ENCODE results near the gene ENTPD5.
"Not testable (repeated sequence)": the region's sequence is repeated elsewhere in the genome, so short reads cannot be mapped to it uniquely, and the experiment has no call there.

ENTPD5 gene

DNA sequence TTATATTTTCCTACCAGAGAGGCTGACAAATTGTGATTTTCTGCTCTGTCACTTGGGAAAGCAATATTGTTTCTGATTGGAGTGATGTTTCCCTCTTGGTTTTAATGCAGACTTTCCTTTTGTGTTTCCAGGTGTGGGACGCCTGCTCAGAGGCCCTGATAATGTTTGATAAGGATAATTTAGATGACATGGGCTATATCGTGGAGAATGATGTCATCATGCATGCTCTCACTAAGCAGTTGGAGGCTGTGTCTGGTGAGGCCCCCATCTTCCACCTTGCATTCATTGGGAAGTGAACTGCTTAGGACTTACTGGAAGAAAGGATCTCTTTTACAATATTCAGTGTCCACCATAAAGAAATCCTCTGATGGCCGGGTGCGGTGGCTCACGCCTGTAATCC, 63.4 kb downstream of the ENTPD5 start:
- in situ Hi-C loops (cut with MboI; ENCODE audit: low pct_unique_long_range_greater_than_20kb, low sequenced_read_pairs), result no loop called here
- DNase-seq, result no peak

DNA sequence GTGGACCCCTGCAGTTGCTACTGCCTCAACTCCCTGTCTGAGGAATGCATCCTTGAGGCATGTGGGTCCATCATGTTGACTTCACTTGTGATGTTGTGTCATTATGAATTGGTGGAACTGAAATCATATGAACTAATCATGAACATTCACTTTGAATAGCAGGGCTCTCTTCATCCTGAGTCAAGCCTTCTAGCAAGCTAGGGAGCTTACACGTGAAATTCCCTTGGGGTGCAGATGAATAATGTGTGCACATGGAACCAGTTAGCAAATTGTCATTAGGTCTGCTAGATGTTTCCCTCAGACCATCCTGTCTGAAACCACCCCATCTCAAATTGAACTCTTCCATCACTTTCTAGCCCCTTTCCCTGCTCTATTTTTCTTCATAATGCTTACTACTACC, 65.4 kb downstream of the ENTPD5 start:
- DNase-seq, result no peak
- in situ Hi-C loops (cut with MboI; ENCODE audit: low pct_unique_long_range_greater_than_20kb, low sequenced_read_pairs), result no loop called here

DNA sequence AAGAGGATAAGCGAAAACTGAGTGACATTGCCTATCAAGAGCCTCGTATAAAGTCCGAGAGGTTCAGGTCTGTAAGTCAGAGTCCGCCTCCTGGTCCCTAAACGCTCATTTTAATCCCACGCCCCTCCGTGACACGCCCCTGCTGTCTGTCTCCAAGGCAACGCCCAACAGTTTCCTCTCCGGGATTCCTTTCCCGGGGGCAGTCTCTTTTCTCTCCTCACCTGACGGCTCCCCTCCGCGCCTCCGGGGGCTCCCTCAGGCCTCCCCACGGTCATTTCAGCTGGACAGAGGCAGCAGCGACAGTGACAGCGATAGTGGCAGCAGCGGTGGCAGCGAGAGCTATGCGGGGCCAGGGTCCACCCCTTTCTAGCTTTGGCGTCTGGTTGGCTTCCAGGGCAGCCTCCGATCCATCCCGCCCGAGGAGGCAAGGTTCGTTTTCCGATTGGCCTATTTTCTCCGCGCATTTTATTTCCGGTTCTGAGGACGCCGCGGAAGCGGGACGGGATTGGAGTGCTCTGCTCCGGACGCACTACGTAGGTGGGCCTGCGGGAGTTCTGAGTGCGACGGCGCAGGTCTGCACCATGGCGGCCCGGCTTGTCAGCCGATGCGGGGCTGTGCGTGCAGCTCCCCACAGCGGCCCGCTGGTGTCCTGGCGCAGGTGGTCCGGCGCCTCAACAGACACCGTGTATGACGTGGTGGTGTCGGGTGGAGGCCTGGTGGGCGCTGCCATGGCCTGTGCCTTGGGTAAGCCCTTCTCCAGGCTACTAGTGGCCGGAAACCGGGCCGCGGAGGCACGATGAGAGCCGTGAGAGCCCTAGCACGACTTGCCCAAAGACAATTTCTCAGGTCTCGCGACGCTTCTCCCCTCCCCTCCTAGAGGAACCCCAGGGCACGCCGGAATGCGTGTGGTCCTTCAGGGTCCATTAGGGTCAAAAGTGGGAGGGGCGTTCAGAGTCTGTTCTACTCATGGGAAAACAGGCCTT, 69.0 kb downstream of the ENTPD5 start, which contains the start of the genes COQ6 and FAM161B:
Gene COQ6, plus strand, starts transcription at position 551 of the 983 bp plus-strand sequence. Its CDS starts 31 bp downstream, at position 582.
Gene FAM161B, minus strand, starts transcription at position 343 of the 983 bp plus-strand sequence. Its CDS starts 68 bp downstream, at position 275.
- peak; percentile 97 for DNase-seq
- in situ Hi-C loops (cut with MboI; ENCODE audit: low pct_unique_long_range_greater_than_20kb, low sequenced_read_pairs), result no loop called here

DNA sequence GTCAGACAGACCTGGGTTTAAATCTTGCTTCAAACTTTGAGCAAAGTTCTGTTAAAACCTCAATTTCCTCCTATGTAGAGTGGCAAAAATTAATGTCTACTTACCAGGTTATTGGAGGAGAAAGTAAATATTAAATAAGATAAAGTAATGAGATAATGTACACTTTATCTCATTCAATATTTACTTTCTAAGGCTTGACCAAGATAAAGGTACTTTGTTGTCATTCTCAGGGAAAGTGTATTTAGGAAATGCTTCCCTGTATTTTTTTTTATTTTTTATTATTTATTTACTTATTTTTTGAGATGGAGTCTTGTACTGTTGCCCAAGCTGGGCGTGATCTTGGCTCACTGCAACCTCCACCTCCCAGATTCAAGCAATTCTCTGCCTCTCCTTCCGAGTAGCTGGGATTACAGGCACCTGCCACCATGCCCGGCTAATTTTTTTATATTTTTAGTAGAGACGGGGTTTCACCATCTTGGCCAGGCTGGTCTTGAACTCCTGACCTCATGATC, 73.9 kb downstream of the ENTPD5 start:
- in situ Hi-C loops (cut with MboI; ENCODE audit: low pct_unique_long_range_greater_than_20kb, low sequenced_read_pairs), result no loop called here
- no peak for DNase-seq

DNA sequence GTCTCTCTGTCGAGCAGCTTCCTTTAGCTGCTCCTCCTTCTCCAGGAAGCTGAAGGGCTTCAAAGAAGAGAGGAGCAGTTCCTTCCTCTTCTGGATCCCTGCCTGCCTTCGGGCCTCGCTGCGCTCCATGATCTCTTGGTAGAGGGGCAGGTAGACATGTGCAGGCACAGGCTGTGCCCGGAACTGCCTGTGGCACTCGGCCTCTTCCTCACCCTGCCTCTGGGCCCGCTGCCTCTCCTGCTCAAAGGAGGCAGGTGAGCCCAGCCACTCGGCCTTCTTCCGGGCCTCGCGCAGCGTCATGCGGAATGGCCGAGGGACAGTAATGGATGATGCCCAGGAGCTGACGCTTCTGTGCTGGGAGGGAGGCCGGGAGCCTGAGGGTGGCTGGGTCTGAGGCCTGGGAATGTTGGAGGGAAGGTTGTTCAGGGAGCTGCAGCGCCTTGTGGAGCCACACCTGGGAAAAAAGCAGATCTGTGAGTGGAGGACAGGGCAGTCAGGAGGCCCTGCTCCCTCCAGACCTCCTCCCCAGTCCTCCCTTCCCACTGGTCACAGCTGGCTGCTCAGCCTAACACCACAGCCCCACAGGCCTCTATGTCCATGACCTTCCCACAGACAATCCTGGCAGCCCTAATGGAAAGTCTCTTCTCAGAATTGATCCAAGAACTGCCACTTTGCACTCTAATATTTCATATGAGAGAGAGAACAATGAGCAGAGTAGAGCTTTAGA, 74.5 kb downstream of the ENTPD5 start:
- DNase-seq, result no peak
- in situ Hi-C loops (cut with MboI; ENCODE audit: low pct_unique_long_range_greater_than_20kb, low sequenced_read_pairs), result no loop called here

DNA sequence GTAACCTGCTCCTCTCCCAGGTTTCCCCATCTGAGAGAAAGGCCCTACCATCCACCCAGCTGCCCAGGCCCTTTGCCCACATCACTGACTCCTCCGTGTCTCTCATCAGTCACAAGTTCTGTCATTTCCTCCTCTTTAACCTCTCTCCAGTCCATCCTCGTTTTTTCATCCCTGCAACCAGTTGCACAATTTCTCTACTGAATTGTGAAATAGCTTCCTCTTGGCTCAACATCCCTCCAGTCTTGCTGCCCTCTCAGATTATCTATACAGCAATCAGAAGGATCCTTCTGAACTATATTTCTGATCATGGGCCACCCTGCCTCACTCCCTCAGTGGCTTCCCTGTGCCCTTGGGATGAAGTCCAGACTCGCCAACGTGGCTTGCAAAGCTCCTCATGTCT, 76.0 kb downstream of the ENTPD5 start:
- in situ Hi-C loops (cut with MboI; ENCODE audit: low pct_unique_long_range_greater_than_20kb, low sequenced_read_pairs), result no loop called here
- DNase-seq, result peak; percentile 93

DNA sequence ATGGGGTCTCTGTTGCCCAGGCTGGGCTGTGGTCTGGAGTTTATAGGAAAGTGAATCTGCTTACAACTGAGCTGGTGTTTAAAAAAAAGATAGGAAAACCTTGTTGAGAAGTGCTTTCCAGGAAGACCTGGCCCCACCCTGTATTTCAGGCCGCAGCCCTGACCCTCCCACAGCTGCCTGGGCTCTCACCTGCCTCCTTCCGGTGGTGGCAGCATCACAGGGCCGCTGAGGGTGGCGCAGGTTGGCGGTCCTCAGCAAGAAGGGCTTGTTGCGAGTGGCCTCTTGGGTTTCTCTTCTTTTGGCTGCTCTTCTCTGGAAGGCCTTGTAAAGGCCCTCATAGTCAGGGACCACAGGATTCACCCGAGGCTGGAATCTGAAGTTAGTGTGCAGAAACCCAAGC, 76.9 kb downstream of the ENTPD5 start:
- in situ Hi-C loops (cut with MboI; ENCODE audit: low pct_unique_long_range_greater_than_20kb, low sequenced_read_pairs), result no loop called here
- DNase-seq, result no peak

DNA sequence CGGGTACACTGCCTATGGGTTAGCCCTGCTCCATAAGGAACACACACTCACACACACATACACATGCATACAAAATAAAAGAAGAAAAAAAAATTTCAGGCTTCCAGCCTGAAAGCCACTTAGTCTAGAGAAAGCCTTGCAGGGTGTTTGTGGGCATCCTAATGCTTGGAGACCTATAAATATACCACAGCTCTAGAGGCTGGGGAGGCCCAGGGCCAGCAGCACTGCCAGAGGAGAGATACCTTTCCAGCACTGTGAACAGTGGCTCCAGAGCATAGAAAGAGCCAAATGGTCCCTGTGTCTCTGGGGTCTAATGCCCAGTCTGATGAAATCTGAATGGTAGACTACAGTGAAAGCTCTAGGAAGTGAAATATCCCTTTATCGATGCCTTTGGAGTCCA, 82.1 kb downstream of the ENTPD5 start:
- DNase-seq, result no peak
- in situ Hi-C loops (cut with MboI; ENCODE audit: low pct_unique_long_range_greater_than_20kb, low sequenced_read_pairs), result no loop called here

DNA sequence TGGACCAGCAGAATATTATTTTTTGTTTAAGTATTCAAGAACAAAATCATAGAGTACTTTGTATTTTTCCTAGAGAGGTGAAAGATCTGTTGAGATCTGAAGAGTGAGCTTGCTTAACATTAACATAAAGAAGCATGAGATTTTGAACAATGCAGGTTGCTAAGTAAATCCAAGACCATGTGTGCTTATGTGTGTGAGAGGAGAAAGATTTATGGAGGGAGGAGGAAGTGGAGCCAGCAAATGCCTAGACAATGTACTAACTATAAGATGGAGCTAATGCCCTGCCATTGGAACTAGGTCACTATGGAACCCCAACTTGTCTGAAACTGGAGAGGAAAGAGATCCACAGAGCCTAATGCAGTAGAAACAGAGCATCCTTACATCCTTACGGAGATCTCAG, 82.5 kb downstream of the ENTPD5 start:
- no peak for DNase-seq
- in situ Hi-C loops (cut with MboI; ENCODE audit: low pct_unique_long_range_greater_than_20kb, low sequenced_read_pairs), result no loop called here

DNA sequence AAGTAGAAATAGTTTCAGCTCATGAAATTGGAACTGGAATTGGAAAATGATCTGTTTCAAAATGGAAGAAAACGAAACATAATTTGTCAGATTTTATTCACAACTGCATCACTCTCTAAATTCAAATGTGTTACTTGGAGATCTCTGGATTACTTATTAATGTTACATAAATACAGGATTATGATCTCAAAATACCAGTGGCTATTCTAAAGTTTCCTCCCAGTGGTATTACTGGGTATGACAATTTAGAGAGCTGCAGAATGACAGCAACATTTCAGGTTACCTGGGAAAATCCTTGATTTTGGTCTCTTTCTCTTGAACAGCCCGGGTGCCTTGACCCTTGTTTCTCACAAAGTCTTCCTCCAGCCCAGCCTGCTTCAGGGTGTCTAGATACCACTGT, 83.4 kb downstream of the ENTPD5 start:
- in situ Hi-C loops (cut with MboI; ENCODE audit: low pct_unique_long_range_greater_than_20kb, low sequenced_read_pairs), result no loop called here
- no peak for DNase-seq

DNA sequence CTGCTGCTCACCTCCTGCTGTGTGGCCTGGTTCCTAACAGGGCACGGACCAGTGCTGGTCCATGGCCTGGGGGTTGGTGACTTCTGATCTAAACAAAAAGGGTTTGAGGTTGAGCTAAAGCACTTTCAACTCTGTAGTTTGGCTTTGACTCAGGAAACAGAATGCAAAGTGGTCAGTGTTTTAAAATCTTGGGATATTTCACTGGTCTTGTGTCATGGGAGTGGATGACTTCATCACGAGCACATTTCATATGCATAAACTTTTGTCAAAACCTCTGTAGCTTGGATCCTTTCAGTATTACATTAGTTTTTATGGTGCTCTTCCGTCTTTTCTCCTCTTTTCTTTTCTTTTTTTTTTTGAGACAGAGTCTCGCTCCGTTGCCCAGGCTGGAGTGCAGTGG, 94.8 kb downstream of the ENTPD5 start:
- in situ Hi-C loops (cut with MboI; ENCODE audit: low pct_unique_long_range_greater_than_20kb, low sequenced_read_pairs), result no loop called here
- DNase-seq, result no peak

DNA sequence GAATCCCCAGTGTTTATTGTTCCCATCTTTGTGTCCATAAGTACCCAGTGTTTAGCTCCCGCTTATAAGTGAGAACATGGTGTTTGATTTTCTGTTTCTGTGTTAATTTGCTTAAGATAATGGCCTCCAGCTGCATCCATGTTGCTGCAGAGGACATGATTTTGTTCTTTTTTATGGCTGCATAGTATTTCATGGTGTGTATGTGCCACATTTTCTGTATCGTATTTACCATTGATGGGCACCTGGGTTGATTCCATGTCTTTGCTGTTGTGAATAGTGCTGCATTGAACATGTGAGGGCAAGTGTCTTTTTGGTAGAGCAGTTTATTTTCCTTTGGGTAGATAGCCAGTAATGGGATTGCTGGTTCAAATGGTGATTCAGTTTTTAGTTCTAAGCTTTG, 99.6 kb downstream of the ENTPD5 start:
- in situ Hi-C loops (cut with MboI; ENCODE audit: low pct_unique_long_range_greater_than_20kb, low sequenced_read_pairs); DNase-seq: not testable (repeated sequence)

DNA sequence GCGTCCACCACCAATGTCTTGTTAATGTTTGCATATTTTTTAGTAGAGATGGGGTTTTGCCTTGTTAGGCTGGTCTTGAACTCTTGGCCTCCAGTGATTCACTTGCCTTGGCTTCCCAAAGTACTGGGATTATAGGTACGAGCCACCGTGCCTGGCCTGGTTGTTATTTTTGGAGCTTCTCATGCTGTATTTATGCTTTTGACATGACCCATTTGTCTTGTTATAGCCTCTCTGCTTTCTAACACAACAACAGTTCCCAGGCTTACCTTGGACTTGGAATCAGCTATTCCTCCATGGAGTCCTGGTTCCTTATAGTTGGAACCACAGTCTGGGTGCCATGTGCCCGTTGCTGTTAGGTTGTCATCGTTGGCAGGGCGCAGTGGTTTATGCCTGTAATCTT, 102.8 kb downstream of the ENTPD5 start:
- in situ Hi-C loops (cut with MboI; ENCODE audit: low pct_unique_long_range_greater_than_20kb, low sequenced_read_pairs), result no loop called here
- no peak for DNase-seq

DNA sequence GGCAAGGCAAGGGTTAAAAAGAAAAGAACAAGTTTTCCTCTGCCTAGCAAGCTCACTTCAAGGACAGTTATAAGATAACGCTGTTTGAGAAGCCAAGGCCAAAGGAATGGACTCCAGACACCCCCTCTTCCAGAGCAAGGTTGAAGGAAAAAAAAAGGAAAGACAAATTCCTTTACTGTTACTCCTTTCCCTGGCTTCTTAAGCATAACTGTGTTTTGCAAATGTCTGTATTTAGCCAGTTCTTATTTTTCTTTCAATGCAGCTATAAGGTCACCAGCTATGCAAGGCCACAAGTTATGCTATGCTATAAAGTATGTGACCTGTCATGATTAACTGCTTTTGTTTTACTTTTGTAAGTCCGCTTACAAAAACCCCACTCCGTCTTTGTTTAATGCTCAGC, 105.8 kb downstream of the ENTPD5 start:
- no peak for DNase-seq
- in situ Hi-C loops (cut with MboI; ENCODE audit: low pct_unique_long_range_greater_than_20kb, low sequenced_read_pairs), result no loop called here

DNA sequence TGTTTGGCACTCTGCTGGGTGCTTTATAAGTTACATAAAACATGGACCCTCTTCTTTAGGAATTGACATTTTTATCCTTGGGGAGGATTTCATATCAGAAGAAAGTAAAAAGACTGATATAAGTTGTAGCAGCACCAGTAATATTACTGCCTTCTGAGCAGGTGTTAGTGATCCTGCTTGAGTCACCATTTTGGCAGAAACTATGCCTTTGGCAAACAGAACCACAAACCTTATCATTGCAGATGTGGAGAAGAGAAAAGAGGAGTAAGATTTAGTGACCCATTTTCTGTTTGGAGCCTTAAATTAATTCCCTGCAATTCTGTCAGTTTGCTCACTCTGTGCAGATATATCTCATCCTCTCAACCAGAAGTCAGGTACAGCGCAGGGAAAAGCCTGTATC, 109.4 kb downstream of the ENTPD5 start:
- in situ Hi-C loops (cut with MboI; ENCODE audit: low pct_unique_long_range_greater_than_20kb, low sequenced_read_pairs), result no loop called here
- no peak for DNase-seq
